ENCODE measurements around the gene ZHX3. TPM values are rescaled to one million over a fixed set of nuclear protein-coding genes. Genes with fewer than 3 reads are reported as not detected.

ZHX3 gene
- total RNA-seq, 1 donor from 2014 or later, result 9.1 TPM

DNA sequence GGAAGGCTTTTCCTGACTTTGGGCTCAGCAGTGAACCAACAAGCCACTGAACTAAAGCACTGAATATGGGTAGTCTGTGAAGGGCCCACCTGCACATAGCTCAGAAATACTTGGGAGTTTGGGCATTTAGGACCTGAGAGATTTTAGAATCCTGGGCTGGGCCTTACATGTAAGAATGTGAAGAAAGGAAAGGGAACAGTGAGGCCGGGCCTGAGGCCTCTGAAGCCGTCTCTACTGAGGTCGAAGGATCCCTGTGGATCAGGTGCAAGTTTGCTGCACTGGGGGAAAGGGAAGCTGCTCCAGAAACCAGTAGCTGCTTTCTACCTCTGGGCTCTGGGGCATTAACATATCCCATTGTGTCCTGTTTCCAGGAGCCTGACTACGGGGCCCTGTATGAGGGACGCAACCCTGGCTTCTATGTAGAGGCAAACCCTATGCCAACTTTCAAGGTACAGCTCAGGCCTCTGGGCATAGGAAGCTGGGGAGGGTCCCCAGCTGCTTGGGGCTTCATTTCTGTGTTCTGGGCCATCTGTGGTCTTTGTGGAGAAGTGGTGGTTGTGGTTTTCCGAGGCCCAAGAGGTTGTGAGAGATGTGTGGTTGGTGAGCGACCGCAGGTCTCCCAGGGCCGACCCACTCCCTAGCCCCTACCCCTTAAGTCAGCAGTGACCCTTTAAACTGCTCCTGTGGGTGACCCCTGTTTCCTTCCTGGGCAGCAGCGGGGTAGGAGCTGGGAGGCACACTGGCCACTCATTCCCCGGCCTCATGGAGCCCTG is 149.9 kb downstream of the ZHX3 start:
- no peak for DNase-seq (ENCODE audit: low spot score, unreplicated experiment)
- no peaks in the 10 kb centered on the region for H3K4me1 Mint-ChIP-seq (ENCODE audit: low read depth)
- TF ChIP-seq, protein P1, sequence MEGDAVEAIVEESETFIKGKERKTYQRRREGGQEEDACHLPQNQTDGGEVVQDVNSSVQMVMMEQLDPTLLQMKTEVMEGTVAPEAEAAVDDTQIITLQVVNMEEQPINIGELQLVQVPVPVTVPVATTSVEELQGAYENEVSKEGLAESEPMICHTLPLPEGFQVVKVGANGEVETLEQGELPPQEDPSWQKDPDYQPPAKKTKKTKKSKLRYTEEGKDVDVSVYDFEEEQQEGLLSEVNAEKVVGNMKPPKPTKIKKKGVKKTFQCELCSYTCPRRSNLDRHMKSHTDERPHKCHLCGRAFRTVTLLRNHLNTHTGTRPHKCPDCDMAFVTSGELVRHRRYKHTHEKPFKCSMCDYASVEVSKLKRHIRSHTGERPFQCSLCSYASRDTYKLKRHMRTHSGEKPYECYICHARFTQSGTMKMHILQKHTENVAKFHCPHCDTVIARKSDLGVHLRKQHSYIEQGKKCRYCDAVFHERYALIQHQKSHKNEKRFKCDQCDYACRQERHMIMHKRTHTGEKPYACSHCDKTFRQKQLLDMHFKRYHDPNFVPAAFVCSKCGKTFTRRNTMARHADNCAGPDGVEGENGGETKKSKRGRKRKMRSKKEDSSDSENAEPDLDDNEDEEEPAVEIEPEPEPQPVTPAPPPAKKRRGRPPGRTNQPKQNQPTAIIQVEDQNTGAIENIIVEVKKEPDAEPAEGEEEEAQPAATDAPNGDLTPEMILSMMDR (IDR thresholded peaks at IDR 0.05; ENCODE audit: unreplicated experiment), result no peak
- H3K27ac Mint-ChIP-seq, result peak overlapping the region; percentile 7
- no peaks in the 10 kb centered on the region for H3K9me3 Mint-ChIP-seq (ENCODE audit: low read depth)
- no peak overlapping the region for H3K4me3 Mint-ChIP-seq (ENCODE audit: low read depth)
- H3K27me3 Mint-ChIP-seq, result no peaks in the 10 kb centered on the region
- peaks cover 29% of the 10 kb centered on the region for H3K36me3 Mint-ChIP-seq (ENCODE audit: insufficient read depth)

DNA sequence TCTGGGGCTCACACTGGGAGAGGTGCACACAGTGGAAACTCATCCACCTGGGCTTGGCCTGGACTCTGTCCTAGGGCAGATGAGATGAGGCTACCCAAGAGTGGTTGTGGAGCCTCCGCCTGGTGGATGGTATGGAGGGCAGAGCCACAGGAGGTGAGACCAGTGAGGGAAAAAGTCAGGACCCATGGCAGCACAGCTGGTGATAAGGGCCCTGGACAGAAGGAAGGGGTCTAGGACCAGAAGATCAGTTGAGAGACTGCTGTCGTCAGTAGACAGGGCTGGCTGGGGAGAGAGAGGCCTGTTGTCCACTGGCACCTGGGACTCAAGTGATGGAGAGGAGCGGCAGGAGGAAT is 150.4 kb downstream of the ZHX3 start:
- Mint-ChIP-seq H3K27ac (peak overlapping the region; percentile 7), H3K27me3 (no peaks in the 10 kb centered on the region), H3K9me3 (ENCODE audit: low read depth) (no peaks in the 10 kb centered on the region), H3K4me1 (ENCODE audit: low read depth) (no peaks in the 10 kb centered on the region), H3K36me3 (ENCODE audit: insufficient read depth) (peaks cover 29% of the 10 kb centered on the region), H3K4me3 (ENCODE audit: low read depth) (no peak overlapping the region)
- TF ChIP-seq, protein P1 (IDR thresholded peaks at IDR 0.05; ENCODE audit: unreplicated experiment), result no peak
- no peak for DNase-seq (ENCODE audit: low spot score, unreplicated experiment)

DNA sequence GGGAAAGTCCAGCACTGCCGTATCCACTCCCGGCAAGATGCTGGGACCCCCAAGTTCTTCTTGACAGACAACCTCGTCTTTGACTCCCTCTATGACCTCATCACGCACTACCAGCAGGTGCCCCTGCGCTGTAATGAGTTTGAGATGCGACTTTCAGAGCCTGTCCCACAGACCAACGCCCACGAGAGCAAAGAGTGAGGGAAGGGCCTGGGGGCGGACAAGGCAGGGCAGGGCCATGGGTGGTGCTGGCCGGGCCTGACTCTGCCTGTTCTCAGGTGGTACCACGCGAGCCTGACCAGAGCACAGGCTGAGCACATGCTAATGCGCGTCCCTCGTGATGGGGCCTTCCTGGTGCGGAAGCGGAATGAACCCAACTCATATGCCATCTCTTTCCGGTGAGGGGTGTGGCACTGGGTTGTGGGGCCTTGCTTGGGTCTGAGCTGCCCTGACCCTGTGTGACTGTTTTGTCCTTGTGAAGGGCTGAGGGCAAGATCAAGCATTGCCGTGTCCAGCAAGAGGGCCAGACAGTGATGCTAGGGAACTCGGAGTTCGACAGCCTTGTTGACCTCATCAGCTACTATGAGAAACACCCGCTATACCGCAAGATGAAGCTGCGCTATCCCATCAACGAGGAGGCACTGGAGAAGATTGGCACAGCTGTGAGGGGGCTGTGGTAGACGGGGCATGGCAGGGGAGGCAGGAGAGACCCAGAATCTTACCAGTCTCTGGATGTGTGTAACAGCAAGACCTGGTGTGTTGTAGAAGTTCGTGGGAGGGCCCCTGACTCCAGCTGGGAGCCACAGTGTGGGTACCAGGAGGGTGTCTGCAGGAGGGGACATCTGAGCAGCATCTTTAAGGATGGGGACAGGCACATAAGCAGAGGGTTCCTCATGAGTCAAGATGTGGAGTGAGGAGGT is 151.1 kb downstream of the ZHX3 start:
- Mint-ChIP-seq H3K4me3 (ENCODE audit: low read depth) (no peak overlapping the region), H3K27ac (no peak overlapping the region), H3K4me1 (ENCODE audit: low read depth) (no peaks in the 10 kb centered on the region), H3K36me3 (ENCODE audit: insufficient read depth) (peaks cover 29% of the 10 kb centered on the region), H3K27me3 (no peaks in the 10 kb centered on the region), H3K9me3 (ENCODE audit: low read depth) (no peaks in the 10 kb centered on the region)
- TF ChIP-seq, protein P1 (IDR thresholded peaks at IDR 0.05; ENCODE audit: unreplicated experiment), result no peak
- DNase-seq (ENCODE audit: low spot score, unreplicated experiment), result no peak

DNA sequence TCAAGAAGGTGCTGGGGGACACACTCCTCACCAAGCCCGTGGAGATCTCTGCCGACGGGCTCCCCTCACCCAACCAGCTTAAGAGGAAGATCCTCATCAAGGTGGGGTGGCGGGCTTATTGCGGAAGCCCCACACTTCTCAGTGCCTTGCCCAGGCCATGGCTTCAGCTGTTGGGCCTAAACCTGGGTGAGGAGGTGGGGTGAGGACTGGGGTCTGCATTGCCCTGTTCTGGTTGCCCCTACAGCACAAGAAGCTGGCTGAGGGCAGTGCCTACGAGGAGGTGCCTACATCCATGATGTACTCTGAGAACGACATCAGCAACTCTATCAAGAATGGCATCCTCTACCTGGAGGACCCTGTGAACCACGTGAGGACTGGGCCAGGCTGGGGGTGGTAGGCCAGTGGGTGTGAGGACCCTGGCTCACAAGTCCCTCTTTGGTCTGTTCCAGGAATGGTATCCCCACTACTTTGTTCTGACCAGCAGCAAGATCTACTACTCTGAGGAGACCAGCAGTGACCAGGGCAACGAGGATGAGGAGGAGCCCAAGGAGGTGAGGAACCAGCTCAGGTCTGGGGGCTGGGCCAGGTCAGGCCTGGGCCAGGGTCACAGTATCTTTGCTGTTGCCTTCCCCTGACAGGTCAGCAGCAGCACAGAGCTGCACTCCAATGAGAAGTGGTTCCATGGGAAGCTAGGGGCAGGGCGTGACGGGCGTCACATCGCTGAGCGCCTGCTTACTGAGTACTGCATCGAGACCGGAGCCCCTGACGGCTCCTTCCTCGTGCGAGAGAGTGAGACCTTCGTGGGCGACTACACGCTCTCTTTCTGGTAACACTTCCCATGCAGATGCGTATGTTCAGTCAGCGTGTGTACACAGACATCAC is 152.3 kb downstream of the ZHX3 start:
- H3K9me3 Mint-ChIP-seq (ENCODE audit: low read depth), result no peaks in the 10 kb centered on the region
- no peaks in the 10 kb centered on the region for H3K27me3 Mint-ChIP-seq
- H3K4me3 Mint-ChIP-seq (ENCODE audit: low read depth), result no peak overlapping the region
- no peak for DNase-seq (ENCODE audit: low spot score, unreplicated experiment)
- peaks cover 28% of the 10 kb centered on the region for H3K36me3 Mint-ChIP-seq (ENCODE audit: insufficient read depth)
- H3K4me1 Mint-ChIP-seq (ENCODE audit: low read depth), result no peaks in the 10 kb centered on the region
- TF ChIP-seq, protein P1 (IDR thresholded peaks at IDR 0.05; ENCODE audit: unreplicated experiment), result no peak
- no peak overlapping the region for H3K27ac Mint-ChIP-seq

DNA sequence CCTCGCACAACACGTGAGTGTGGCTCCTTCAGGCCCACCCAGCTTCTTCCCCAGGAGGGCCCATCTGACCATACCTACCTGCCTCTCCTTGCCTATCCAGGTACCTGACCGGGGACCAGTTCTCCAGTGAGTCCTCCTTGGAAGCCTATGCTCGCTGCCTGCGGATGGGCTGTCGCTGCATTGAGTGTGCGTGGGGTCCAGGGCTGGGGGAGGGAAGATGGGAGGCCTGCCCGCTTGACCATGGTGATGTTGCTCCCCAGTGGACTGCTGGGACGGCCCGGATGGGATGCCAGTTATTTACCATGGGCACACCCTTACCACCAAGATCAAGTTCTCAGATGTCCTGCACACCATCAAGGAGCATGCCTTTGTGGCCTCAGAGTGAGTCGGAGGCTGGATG is 153.7 kb downstream of the ZHX3 start:
- H3K4me3 Mint-ChIP-seq (ENCODE audit: low read depth), result no peak overlapping the region
- peaks cover 27% of the 10 kb centered on the region for H3K36me3 Mint-ChIP-seq (ENCODE audit: insufficient read depth)
- peak overlapping the region; percentile 21 for H3K27ac Mint-ChIP-seq
- TF ChIP-seq, protein P1 (IDR thresholded peaks at IDR 0.05; ENCODE audit: unreplicated experiment), result no peak
- H3K9me3 Mint-ChIP-seq (ENCODE audit: low read depth), result no peaks in the 10 kb centered on the region
- no peaks in the 10 kb centered on the region for H3K27me3 Mint-ChIP-seq
- DNase-seq (ENCODE audit: low spot score, unreplicated experiment), result no peak
- H3K4me1 Mint-ChIP-seq (ENCODE audit: low read depth), result no peaks in the 10 kb centered on the region

All from progenitor cell of endocrine pancreas (in vitro differentiated cells).